K562 (cell line): Measurements from ENCODE around the gene SLC16A1. TPM values are rescaled to one million over a fixed set of nuclear protein-coding genes. Genes with fewer than 3 reads are reported as not detected.
A peak's percentile ranks its signal among the peaks of the same experiment; 100 is the strongest.

ENCODE experiments used
- BCLAF1 ChIP-seq, 2 experiments: fragments of 450-650 bp in 1 of 2; IDR thresholded peaks; 2 replicates each; pipeline ENCODE4 v1.6.1; 2011 to 2017; ENCODE audit warnings: low read depth in 2 of 2, antibody characterized with exemption in 1 of 2, borderline replicate concordance in 1 of 2, low read length in 1 of 2, mild to moderate bottlenecking in 1 of 2, mixed read lengths in 1 of 2; ENCODE audit not compliant: control insufficient read depth in 1 of 2
- C11orf30 ChIP-seq: fragments of 450-650 bp; IDR thresholded peaks from 2 replicates; pipeline ENCODE4 v1.6.1; 2016; ENCODE audit warnings: low read depth, mild to moderate bottlenecking
- DPF2 ChIP-seq: fragments of 450-650 bp; IDR thresholded peaks from 2 replicates; pipeline ENCODE4 v1.6.1; 2016
- FUS ChIP-seq: fragments of 200-400 bp; formaldehyde crosslinking; optimal IDR thresholded peaks from 2 replicates; pipeline ENCODE3; 2017; ENCODE audit warnings: low read depth, low read length
- GABPB1 ChIP-seq: sonication (generic); formaldehyde crosslinking; IDR thresholded peaks from 2 replicates; pipeline ENCODE4 v1.8.0; 2022; ENCODE audit warnings: mild to moderate bottlenecking, missing genetic modification reagents
- NCOA6 ChIP-seq: fragments of 450-650 bp; IDR thresholded peaks from 2 replicates; pipeline ENCODE4 v1.6.1; 2017; ENCODE audit warnings: mild to moderate bottlenecking
- NEUROD1 ChIP-seq: fragments of 150-350 bp; IDR thresholded peaks from 2 replicates; pipeline ENCODE4 v1.6.1; 2014; ENCODE audit warnings: borderline replicate concordance, low read length, low read depth; ENCODE audit not compliant: partially characterized antibody
- ZBTB2 ChIP-seq: fragments of 450-650 bp; IDR thresholded peaks from 2 replicates; pipeline ENCODE4 v1.6.1; 2016; ENCODE audit warnings: antibody characterized with exemption
- polyA plus RNA-seq, 8 experiments: library from polyadenylated mRNA; depleted of rRNA in 4 of 8; stranded (reverse) in 5 of 8; unstranded in 3 of 8; fragments of >200 nt; fragmentation: Nextera tagmentation in 2 of 8; fragmentation: Illumina TruSeq in 1 of 8; extraction: Ambion mirVana in 2 of 8; extraction: Trizol in 1 of 8; gene quantifications; 2 replicates each; pipeline versions ENCODE4 v1.2.1 to v1.2.3, GENCODE V29; 2011 to 2014; ENCODE audit warnings: inconsistent platforms in 1 of 8, missing spikeins in 1 of 8
- total RNA-seq, 7 experiments: library from RNA; depleted of rRNA in 6 of 7; stranded (reverse); fragments of >200 nt in 6 of 7; fragmentation: Illumina TruSeq in 2 of 7; extraction: Trizol in 2 of 7; gene quantifications; 2 replicates each; pipeline versions ENCODE4 v1.2.1 to v1.2.3, GENCODE V29; 2011 to 2021; ENCODE audit warnings: low replicate concordance in 1 of 7
- TF ChIP-seq, protein P1 (sequence below): fragments of 200-600 bp; sonication (generic); IDR thresholded peaks from one replicate; pipeline ENCODE4 v1.6.1; 2012; ENCODE audit warnings: mild to moderate bottlenecking, low read depth, low read length, inconsistent platforms

SLC16A1 gene
- total and polyA plus RNA-seq, 9 of the 15 experiments (the other 6 are each of a cell fraction or from before 2014, with no cell fraction given), result 73.1 to 244 (median 117) TPM

GRCh38 chr1:112955773-112956543 is at the start of gene SLC16A1 (continued):
- TF ChIP-seq, protein P1, sequence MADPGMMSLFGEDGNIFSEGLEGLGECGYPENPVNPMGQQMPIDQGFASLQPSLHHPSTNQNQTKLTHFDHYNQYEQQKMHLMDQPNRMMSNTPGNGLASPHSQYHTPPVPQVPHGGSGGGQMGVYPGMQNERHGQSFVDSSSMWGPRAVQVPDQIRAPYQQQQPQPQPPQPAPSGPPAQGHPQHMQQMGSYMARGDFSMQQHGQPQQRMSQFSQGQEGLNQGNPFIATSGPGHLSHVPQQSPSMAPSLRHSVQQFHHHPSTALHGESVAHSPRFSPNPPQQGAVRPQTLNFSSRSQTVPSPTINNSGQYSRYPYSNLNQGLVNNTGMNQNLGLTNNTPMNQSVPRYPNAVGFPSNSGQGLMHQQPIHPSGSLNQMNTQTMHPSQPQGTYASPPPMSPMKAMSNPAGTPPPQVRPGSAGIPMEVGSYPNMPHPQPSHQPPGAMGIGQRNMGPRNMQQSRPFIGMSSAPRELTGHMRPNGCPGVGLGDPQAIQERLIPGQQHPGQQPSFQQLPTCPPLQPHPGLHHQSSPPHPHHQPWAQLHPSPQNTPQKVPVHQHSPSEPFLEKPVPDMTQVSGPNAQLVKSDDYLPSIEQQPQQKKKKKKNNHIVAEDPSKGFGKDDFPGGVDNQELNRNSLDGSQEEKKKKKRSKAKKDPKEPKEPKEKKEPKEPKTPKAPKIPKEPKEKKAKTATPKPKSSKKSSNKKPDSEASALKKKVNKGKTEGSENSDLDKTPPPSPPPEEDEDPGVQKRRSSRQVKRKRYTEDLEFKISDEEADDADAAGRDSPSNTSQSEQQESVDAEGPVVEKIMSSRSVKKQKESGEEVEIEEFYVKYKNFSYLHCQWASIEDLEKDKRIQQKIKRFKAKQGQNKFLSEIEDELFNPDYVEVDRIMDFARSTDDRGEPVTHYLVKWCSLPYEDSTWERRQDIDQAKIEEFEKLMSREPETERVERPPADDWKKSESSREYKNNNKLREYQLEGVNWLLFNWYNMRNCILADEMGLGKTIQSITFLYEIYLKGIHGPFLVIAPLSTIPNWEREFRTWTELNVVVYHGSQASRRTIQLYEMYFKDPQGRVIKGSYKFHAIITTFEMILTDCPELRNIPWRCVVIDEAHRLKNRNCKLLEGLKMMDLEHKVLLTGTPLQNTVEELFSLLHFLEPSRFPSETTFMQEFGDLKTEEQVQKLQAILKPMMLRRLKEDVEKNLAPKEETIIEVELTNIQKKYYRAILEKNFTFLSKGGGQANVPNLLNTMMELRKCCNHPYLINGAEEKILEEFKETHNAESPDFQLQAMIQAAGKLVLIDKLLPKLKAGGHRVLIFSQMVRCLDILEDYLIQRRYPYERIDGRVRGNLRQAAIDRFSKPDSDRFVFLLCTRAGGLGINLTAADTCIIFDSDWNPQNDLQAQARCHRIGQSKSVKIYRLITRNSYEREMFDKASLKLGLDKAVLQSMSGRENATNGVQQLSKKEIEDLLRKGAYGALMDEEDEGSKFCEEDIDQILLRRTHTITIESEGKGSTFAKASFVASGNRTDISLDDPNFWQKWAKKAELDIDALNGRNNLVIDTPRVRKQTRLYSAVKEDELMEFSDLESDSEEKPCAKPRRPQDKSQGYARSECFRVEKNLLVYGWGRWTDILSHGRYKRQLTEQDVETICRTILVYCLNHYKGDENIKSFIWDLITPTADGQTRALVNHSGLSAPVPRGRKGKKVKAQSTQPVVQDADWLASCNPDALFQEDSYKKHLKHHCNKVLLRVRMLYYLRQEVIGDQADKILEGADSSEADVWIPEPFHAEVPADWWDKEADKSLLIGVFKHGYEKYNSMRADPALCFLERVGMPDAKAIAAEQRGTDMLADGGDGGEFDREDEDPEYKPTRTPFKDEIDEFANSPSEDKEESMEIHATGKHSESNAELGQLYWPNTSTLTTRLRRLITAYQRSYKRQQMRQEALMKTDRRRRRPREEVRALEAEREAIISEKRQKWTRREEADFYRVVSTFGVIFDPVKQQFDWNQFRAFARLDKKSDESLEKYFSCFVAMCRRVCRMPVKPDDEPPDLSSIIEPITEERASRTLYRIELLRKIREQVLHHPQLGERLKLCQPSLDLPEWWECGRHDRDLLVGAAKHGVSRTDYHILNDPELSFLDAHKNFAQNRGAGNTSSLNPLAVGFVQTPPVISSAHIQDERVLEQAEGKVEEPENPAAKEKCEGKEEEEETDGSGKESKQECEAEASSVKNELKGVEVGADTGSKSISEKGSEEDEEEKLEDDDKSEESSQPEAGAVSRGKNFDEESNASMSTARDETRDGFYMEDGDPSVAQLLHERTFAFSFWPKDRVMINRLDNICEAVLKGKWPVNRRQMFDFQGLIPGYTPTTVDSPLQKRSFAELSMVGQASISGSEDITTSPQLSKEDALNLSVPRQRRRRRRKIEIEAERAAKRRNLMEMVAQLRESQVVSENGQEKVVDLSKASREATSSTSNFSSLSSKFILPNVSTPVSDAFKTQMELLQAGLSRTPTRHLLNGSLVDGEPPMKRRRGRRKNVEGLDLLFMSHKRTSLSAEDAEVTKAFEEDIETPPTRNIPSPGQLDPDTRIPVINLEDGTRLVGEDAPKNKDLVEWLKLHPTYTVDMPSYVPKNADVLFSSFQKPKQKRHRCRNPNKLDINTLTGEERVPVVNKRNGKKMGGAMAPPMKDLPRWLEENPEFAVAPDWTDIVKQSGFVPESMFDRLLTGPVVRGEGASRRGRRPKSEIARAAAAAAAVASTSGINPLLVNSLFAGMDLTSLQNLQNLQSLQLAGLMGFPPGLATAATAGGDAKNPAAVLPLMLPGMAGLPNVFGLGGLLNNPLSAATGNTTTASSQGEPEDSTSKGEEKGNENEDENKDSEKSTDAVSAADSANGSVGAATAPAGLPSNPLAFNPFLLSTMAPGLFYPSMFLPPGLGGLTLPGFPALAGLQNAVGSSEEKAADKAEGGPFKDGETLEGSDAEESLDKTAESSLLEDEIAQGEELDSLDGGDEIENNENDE, result no peak
- TF ChIP-seq FUS (peak; percentile 36), NEUROD1 (peak; percentile 21), NCOA6 (no peak; the same call in 1 of the 2 replicates), C11orf30 (0 out of 2 replicates have a peak, but pooled peaks have one; percentile 4), GABPB1 (CRISPR knock-in tag) (peak; percentile 79), ZBTB2 (peak; percentile 96), DPF2 (no peak), BCLAF1 (IDR thresholded peaks at IDR 0.05; ENCODE audit: borderline replicate concordance in 1 of 2, control insufficient read depth in 1 of 2, low read depth in 2 of 2, low read length in 1 of 2) (no peak)
